OCI-LY7 (cell line): ENCODE data around the gene GALNT9. TPM values are rescaled to one million over a fixed set of nuclear protein-coding genes. Genes with fewer than 3 reads are reported as not detected.

Experiments used
- BruUV-seq: library from RNA; stranded (reverse); fragments of 400-500 nt; replicated peaks from 2 replicates; lab custom pipeline; 2021; lab: Mats Ljungman, UMichigan
- CTCF ChIA-PET: fragments of 300-600 bp; sonication (Branson Sonifier 250); formaldehyde crosslinking; loops from one replicate; lab custom pipeline; 2022; ENCODE audit warnings: antibody characterized with exemption; ENCODE audit not compliant: unreplicated experiment; lab: Charles Lee
- POLR2A ChIA-PET: fragments of 300-600 bp; sonication (Branson Sonifier 250); formaldehyde crosslinking; loops from one replicate; lab custom pipeline; 2022; ENCODE audit warnings: antibody characterized with exemption; lab: Charles Lee
- DNase-seq: peaks from one replicate; pipeline ENCODE4 v3.0.0-alpha.2; 2015; ENCODE audit warnings: low spot score
- H2AFZ ChIP-seq: fragments of 200-600 bp; sonication (generic), shearing (Covaris generic); 2 replicates; pipeline ENCODE4 v1.6.1; 2014; ENCODE audit warnings: mild to moderate bottlenecking, antibody characterized with exemption, low read length, moderate library complexity
- H3K27ac ChIP-seq: fragments of 200-600 bp; sonication (generic); 2 replicates; pipeline ENCODE4 v1.5.1; 2014; ENCODE audit warnings: mixed run types, low read depth, mild to moderate bottlenecking, moderate library complexity, low read length, inconsistent platforms; ENCODE audit not compliant: poor library complexity, severe bottlenecking
- H3K36me3 ChIP-seq: fragments of 200-600 bp; sonication (generic); 2 replicates; pipeline ENCODE4 v1.6.1; 2014; ENCODE audit warnings: mild to moderate bottlenecking, antibody characterized with exemption, low read length, moderate library complexity, mixed read lengths; ENCODE audit not compliant: insufficient read depth
- H3K4me1 ChIP-seq: fragments of 200-600 bp; sonication (generic); 2 replicates; pipeline ENCODE4 v1.5.1; 2014; ENCODE audit warnings: mild to moderate bottlenecking, low read length; ENCODE audit not compliant: insufficient read depth, poor library complexity, severe bottlenecking
- H3K4me2 ChIP-seq: fragments of 200-600 bp; sonication (generic); 2 replicates; pipeline ENCODE4 v1.6.1; 2014; ENCODE audit warnings: mild to moderate bottlenecking, low read length
- H3K4me3 ChIP-seq: fragments of 200-600 bp; sonication (generic); 2 replicates; pipeline ENCODE4 v1.5.1; 2014; ENCODE audit warnings: mild to moderate bottlenecking, low read depth, low read length; ENCODE audit not compliant: poor library complexity, severe bottlenecking
- H3K79me2 ChIP-seq: fragments of 200-600 bp; sonication (generic); 2 replicates; pipeline ENCODE4 v1.6.1; 2016; ENCODE audit warnings: low read depth, mild to moderate bottlenecking, low read length, moderate library complexity, mixed read lengths; ENCODE audit not compliant: insufficient read depth
- H3K9me2 ChIP-seq: fragments of 200-600 bp; sonication (generic); 2 replicates; pipeline ENCODE4 v1.6.1; 2016; ENCODE audit warnings: mild to moderate bottlenecking, low read length, mixed read lengths; ENCODE audit not compliant: insufficient read depth
- H3K9me3 ChIP-seq: fragments of 200-600 bp; sonication (generic); 2 replicates; pipeline ENCODE4 v1.6.1; 2014; ENCODE audit warnings: mild to moderate bottlenecking, mixed run types, low read length, mixed read lengths
- H4K20me1 ChIP-seq: fragments of 200-600 bp; sonication (generic); 2 replicates; pipeline ENCODE4 v1.6.1; 2014; ENCODE audit warnings: mild to moderate bottlenecking, antibody characterized with exemption, low read length, moderate library complexity, mixed read lengths; ENCODE audit not compliant: insufficient read depth
- EZH2phosphoT487 ChIP-seq: fragments of 200-600 bp; sonication (generic); IDR thresholded peaks from 2 replicates; pipeline ENCODE4 v1.6.1; 2018; ENCODE audit warnings: low read depth, borderline replicate concordance, mild to moderate bottlenecking, mixed run types, antibody characterized with exemption, low read length, moderate library complexity, mixed read lengths
- intact Hi-C: fragments of 100-400 bp; cut with micrococcal nuclease; formaldehyde crosslinking; loops from one replicate; pipeline ENCODE4 v1.10.0; 2022; ENCODE audit not compliant: unreplicated experiment
- total RNA-seq, 2 experiments: library from RNA; depleted of rRNA in 1 of 2; stranded (reverse); fragments of >200 nt in 1 of 2; shearing (Covaris generic) in 1 of 2; gene quantifications; 2 replicates each; pipeline ENCODE4 v1.2.3, GENCODE V29; 2014 to 2022
- TF ChIP-seq, protein P1 (sequence below): fragments of 200-600 bp; sonication (generic); conservative IDR thresholded peaks from 2 replicates; pipeline ENCODE4 v1.5.1; 2014; ENCODE audit warnings: mild to moderate bottlenecking, antibody characterized with exemption, low read length, moderate library complexity, mixed read lengths

The GALNT9 gene
- total RNA-seq, 2 experiments from 2014 or later: 0.28 TPM; not detected in 1

DNA sequence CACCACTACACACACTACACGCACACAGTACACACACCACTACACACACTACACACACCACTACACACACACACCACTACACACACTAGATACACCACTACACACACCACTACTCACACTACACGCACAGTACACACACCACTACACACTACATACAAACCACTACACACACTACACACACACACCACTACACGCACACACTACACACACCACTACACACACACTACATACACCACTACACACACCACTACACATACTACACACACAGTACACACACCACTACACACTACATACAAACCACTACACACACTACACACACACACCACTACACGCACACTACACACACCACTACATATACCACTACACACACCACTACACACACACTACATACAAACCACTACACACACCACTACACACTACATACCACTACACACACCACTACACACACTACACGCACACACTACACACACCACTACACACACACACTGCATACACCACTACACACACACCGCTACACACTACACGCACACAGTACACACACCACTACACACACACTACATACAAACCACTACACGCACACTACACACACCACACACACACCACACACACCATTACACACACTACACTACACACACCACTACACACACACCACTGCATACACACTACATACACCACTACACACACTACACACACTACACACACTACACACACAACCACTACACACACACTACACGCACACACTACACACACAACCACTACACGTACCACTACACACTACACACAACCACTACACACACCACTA lies 173.4 kb downstream of the GALNT9 start:
- H3K9me2 ChIP-seq: no peaks in the 10 kb centered on the region
- CTCF ChIA-PET: no interaction called here
- POLR2A ChIA-PET: no interaction called here
- no peak overlapping the region for H3K4me2 ChIP-seq
- H3K36me3 ChIP-seq: peaks cover 63% of the 10 kb centered on the region
- no peaks in the 10 kb centered on the region for H4K20me1 ChIP-seq
- TF ChIP-seq EZH2phosphoT487: no peak
- TF ChIP-seq, protein P1, sequence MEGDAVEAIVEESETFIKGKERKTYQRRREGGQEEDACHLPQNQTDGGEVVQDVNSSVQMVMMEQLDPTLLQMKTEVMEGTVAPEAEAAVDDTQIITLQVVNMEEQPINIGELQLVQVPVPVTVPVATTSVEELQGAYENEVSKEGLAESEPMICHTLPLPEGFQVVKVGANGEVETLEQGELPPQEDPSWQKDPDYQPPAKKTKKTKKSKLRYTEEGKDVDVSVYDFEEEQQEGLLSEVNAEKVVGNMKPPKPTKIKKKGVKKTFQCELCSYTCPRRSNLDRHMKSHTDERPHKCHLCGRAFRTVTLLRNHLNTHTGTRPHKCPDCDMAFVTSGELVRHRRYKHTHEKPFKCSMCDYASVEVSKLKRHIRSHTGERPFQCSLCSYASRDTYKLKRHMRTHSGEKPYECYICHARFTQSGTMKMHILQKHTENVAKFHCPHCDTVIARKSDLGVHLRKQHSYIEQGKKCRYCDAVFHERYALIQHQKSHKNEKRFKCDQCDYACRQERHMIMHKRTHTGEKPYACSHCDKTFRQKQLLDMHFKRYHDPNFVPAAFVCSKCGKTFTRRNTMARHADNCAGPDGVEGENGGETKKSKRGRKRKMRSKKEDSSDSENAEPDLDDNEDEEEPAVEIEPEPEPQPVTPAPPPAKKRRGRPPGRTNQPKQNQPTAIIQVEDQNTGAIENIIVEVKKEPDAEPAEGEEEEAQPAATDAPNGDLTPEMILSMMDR: no peak
- H3K9me3 ChIP-seq: peaks cover 24% of the 10 kb centered on the region
- no peak overlapping the region for H3K4me3 ChIP-seq
- no peak for DNase-seq
- intact Hi-C loops: no loop called here
- H3K79me2 ChIP-seq: no peaks in the 10 kb centered on the region
- BruUV-seq: no TSS peak
- no peaks in the 10 kb centered on the region for H3K4me1 ChIP-seq
- H2AFZ ChIP-seq: no peak overlapping the region
- H3K27ac ChIP-seq: no peak overlapping the region

DNA sequence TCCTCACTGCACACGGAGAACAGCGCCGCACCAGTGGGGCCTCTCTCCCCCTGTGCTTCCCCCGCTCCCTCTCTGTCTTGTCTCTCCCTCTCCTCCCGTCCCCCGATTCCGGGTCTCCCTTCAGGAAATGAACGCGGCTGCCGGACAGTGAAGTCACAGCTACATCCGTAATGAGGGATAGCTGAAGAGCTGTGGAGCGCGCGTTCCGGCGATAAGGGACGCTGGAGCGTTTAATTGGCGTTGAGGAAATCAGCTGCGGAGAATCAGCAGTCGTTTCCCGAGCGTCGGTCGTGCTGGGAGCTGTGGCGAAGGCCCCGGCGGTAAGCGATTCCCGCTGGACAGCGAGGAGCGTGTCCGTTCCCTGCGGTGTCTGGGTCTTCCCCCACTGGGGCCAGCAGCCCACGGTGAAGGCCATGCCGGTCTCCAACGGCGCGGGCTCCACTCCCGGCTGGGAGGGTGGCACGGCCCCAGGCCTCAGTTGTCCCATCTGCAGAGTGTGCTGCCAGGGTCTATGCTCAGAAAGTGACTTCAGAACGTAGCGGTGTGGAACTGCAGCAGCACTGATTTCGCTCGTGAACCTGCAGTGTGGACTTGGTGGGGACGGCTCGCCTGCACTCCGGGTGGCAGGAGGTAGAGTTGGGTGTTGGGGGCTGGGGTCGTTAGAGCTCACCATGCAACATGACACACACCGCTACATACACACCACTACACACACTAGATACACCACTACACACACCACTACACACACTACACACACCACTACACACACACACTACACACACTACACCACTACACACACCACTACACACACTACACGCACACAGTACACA lies 174.2 kb downstream of the GALNT9 start:
- Histone ChIP-seq H3K79me2 (no peaks in the 10 kb centered on the region), H3K4me2 (no peak overlapping the region), H3K9me2 (no peaks in the 10 kb centered on the region), H3K36me3 (peaks cover 67% of the 10 kb centered on the region), H3K9me3 (peaks cover 24% of the 10 kb centered on the region), H4K20me1 (no peaks in the 10 kb centered on the region), H2AFZ (no peak overlapping the region), H3K27ac (no peak overlapping the region), H3K4me3 (no peak overlapping the region), H3K4me1 (no peaks in the 10 kb centered on the region)
- TF ChIP-seq, protein P1: no peak
- no peak for TF ChIP-seq EZH2phosphoT487
- BruUV-seq: no TSS peak
- CTCF ChIA-PET: no interaction called here
- intact Hi-C loops: loop anchor here (1.0 kb wide), 1 partner anchor 64 kb away; no protein-coding TSS in a partner anchor
- DNase-seq: no peak
- POLR2A ChIA-PET: no interaction called here
